ENCODE results near the gene GMDS. TPM values are rescaled to one million over a fixed set of nuclear protein-coding genes. Genes with fewer than 3 reads are reported as not detected.

GMDS gene
- total and polyA plus RNA-seq, 2 donors (not counting 1 experiment from before 2014, with no cell fraction given) = 11.5 to 16.4 TPM

DNA sequence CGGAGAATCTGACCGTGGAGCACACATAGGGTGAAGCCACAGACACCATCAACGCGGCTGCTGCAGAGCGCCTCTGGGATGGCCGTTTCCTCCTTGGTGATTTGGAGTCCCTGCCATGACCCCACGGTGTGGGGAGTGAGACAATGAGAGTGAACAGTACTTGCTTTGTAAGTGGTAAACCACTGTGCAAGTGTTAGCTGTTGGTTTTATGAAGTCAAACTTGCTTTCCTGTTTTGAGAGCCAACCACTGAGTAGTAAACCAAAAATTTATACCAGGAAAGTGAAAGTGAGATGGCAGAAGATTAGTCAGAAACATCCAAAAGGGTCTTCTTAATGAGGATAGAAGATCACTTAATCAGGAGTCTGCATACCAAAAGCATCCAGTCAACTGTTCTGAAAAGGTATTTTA lies 475.0 kb downstream of the GMDS start:
- ChIA-PET POLR2A (no interaction called here), CTCF (interaction anchor here (0.7 kb wide), 1 partner anchor 142 kb away, joined by 3 read pairs; no protein-coding TSS in a partner anchor)
- DNase-seq (no peak), ATAC-seq (ENCODE audit: low read depth) (no peak)
- no peak overlapping the region for H3K27ac Mint-ChIP-seq
- H3K9me3 ChIP-seq (ENCODE audit: control extremely low read depth in 1 of 3, control insufficient read depth in 2 of 3, insufficient read depth in 1 of 3, low read length in 2 of 3) = no peaks in the 10 kb centered on the region
- H3K27me3 ChIP-seq (replicated peaks in 1 of 4; ENCODE audit: control extremely low read depth in 1 of 4, control insufficient read depth in 3 of 4, insufficient read depth in 4 of 4, low read length in 3 of 4) = no peaks in the 10 kb centered on the region
- WGBS (ENCODE audit: insufficient coverage) = 58% methylated on average over 7 of the region's 7 CpGs
- no peak overlapping the region for H3K27ac ChIP-seq (ENCODE audit: low read length in 2 of 2)
- no peaks in the 10 kb centered on the region for H3K79me2 ChIP-seq (ENCODE audit: control insufficient read depth, insufficient read depth, low read length)
- H3K4me3 Mint-ChIP-seq = no peak overlapping the region
- H3K4me3 ChIP-seq (ENCODE audit: control extremely low read depth in 1 of 5, extremely low read depth in 1 of 5, insufficient read depth in 1 of 5, low read depth in 2 of 5, low read length in 4 of 5) = no peak overlapping the region
- peaks cover 2% of the 10 kb centered on the region for H3K4me1 Mint-ChIP-seq
- TF ChIP-seq CTCF (IDR thresholded peaks at IDR 0.05) (no peak), EZH2 (IDR thresholded peaks at IDR 0.05; ENCODE audit: borderline replicate concordance, insufficient read depth, low read depth, low read length, poor library complexity, severe bottlenecking) (no peak)
- H2AFZ ChIP-seq (ENCODE audit: insufficient read depth, low read depth, low read length, poor library complexity, severe bottlenecking) = no peak overlapping the region
- H3K27me3 Mint-ChIP-seq = no peaks in the 10 kb centered on the region
- H3K9me3 Mint-ChIP-seq (ENCODE audit: insufficient read depth) = no peaks in the 10 kb centered on the region
- H3K4me1 ChIP-seq (ENCODE audit: control insufficient read depth in 2 of 2, insufficient read depth in 2 of 2, low read length in 2 of 2) = no peaks in the 10 kb centered on the region
- H3K36me3 ChIP-seq (replicated peaks in 1 of 2; ENCODE audit: control extremely low read depth in 1 of 2, control insufficient read depth in 1 of 2, extremely low read depth in 1 of 2, insufficient read depth in 2 of 2, low read length in 1 of 2) = no peaks in the 10 kb centered on the region
- intact Hi-C loops (cut with micrococcal nuclease) = no loop called here
- no peaks in the 10 kb centered on the region for H4K20me1 ChIP-seq (ENCODE audit: control insufficient read depth, insufficient read depth, low read length, poor library complexity, severe bottlenecking)
- H3K4me2 ChIP-seq (replicated peaks; ENCODE audit: low read depth, low read length, poor library complexity, severe bottlenecking) = no peak overlapping the region
- H3K9ac ChIP-seq (ENCODE audit: low read length) = no peak overlapping the region

DNA sequence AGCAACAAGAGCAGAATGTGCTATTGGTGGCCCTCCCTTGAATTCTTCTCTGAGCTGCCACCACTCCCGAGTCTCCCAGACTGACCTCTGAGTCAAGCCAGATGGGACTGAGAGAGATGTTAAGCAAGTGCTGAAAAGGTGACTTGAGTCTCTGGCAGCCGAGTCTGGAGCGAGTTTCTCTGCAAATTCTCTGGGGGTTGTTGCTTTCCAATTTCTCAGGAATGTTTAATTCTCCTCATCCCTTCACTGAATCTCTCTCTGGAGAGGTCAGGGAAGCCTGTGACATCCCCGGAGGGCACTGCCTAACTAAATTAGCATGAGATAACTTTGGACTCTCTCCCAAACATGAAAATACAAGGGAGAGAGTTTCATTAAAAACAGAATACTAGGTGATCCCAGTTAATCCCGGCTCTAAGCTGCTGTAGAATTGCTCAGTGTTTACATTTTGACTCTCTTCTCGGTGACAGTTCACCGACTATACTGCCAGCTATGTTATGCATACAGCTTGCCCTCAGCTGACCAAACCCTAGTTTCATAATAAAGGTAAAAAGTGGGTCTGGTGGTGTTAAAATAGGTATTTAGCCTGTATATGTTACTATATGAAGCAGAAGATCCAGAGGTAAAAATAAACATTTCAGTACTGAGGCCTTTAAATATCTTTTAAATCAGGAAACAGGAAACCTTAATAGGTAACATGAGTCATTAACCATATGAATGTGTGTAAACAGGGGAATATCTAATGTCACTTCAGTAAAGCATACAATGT lies 477.7 kb downstream of the GMDS start:
- no peaks in the 10 kb centered on the region for H3K4me1 ChIP-seq (ENCODE audit: control insufficient read depth in 2 of 2, insufficient read depth in 2 of 2, low read length in 2 of 2)
- no peaks in the 10 kb centered on the region for H3K79me2 ChIP-seq (ENCODE audit: control insufficient read depth, insufficient read depth, low read length)
- no peak overlapping the region for H3K27ac ChIP-seq (ENCODE audit: low read length in 2 of 2)
- Mint-ChIP-seq H3K4me1 (no peaks in the 10 kb centered on the region), H3K9me3 (ENCODE audit: insufficient read depth) (no peaks in the 10 kb centered on the region), H3K27ac (no peak overlapping the region), H3K27me3 (no peaks in the 10 kb centered on the region), H3K4me3 (no peak overlapping the region)
- H2AFZ ChIP-seq (ENCODE audit: insufficient read depth, low read depth, low read length, poor library complexity, severe bottlenecking) = no peak overlapping the region
- ChIA-PET CTCF (no interaction called here), POLR2A (no interaction called here)
- no peak overlapping the region for H3K4me3 ChIP-seq (ENCODE audit: control extremely low read depth in 1 of 5, extremely low read depth in 1 of 5, insufficient read depth in 1 of 5, low read depth in 2 of 5, low read length in 4 of 5)
- intact Hi-C loops (cut with micrococcal nuclease) = no loop called here
- no peak overlapping the region for H3K9ac ChIP-seq (ENCODE audit: low read length)
- TF ChIP-seq EZH2 (IDR thresholded peaks at IDR 0.05; ENCODE audit: borderline replicate concordance, insufficient read depth, low read depth, low read length, poor library complexity, severe bottlenecking) = no peak
- no peaks in the 10 kb centered on the region for H3K27me3 ChIP-seq (replicated peaks in 1 of 4; ENCODE audit: control extremely low read depth in 1 of 4, control insufficient read depth in 3 of 4, insufficient read depth in 4 of 4, low read length in 3 of 4)
- no peaks in the 10 kb centered on the region for H4K20me1 ChIP-seq (ENCODE audit: control insufficient read depth, insufficient read depth, low read length, poor library complexity, severe bottlenecking)
- DNase-seq = no peak
- H3K4me2 ChIP-seq (replicated peaks; ENCODE audit: low read depth, low read length, poor library complexity, severe bottlenecking) = no peak overlapping the region
- ATAC-seq (ENCODE audit: low read depth) = no peak
- H3K9me3 ChIP-seq (ENCODE audit: control extremely low read depth in 1 of 3, control insufficient read depth in 2 of 3, insufficient read depth in 1 of 3, low read length in 2 of 3) = no peaks in the 10 kb centered on the region
- 100% methylated on average over 5 of the region's 7 CpGs for WGBS (ENCODE audit: insufficient coverage)
- no peaks in the 10 kb centered on the region for H3K36me3 ChIP-seq (replicated peaks in 1 of 2; ENCODE audit: control extremely low read depth in 1 of 2, control insufficient read depth in 1 of 2, extremely low read depth in 1 of 2, insufficient read depth in 2 of 2, low read length in 1 of 2)
